ENCODE results near the gene MLLT10. TPM values are rescaled to one million over a fixed set of nuclear protein-coding genes. Genes with fewer than 3 reads are reported as not detected.

Gene MLLT10
- total RNA-seq, 4 donors from 2014 or later: 23.5 to 39.7 (median 30.2) TPM

DNA sequence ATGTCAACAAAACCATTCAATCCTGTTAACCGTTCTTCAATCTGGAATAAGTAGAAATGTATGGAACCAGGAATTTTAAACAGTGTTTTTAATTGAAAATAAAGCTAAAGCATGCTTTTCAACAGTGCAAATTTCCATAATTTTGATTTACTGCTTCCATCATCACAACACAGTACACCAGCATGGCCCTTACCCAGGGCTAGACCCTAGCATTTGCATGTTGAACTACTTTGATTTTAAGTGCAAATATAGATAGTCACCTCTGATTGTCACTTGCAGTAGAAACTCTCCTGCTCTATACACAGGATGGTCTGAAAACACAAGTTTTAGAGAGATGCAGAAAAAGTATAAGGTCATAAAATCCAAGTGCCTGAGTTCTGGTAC lies 20.6 kb upstream of the MLLT10 start:
- no peak for DNase-seq (ENCODE audit: extremely low spot score)
- no peak overlapping the region for H3K4me3 ChIP-seq
- no peaks in the 10 kb centered on the region for H3K27me3 ChIP-seq
- WGBS: 97% methylated on average over 1 of the region's 1 CpG
- H3K36me3 ChIP-seq: no peaks in the 10 kb centered on the region
- TF ChIP-seq POLR2AphosphoS5 (IDR thresholded peaks at IDR 0.05): no peak
- no peak for TF ChIP-seq POLR2A (IDR thresholded peaks at IDR 0.05; ENCODE audit: low read depth)
- no peak for TF ChIP-seq CTCF (IDR thresholded peaks at IDR 0.05)
- intact Hi-C loops (cut with DNase I): no loop called here
- no peak overlapping the region for H3K27ac ChIP-seq (replicated peaks in 1 of 4)
- no peaks in the 10 kb centered on the region for H3K9me3 ChIP-seq
- H3K4me1 ChIP-seq: peaks cover 14 to 54% (median 52%) of the 10 kb centered on the region in 4 donors

DNA sequence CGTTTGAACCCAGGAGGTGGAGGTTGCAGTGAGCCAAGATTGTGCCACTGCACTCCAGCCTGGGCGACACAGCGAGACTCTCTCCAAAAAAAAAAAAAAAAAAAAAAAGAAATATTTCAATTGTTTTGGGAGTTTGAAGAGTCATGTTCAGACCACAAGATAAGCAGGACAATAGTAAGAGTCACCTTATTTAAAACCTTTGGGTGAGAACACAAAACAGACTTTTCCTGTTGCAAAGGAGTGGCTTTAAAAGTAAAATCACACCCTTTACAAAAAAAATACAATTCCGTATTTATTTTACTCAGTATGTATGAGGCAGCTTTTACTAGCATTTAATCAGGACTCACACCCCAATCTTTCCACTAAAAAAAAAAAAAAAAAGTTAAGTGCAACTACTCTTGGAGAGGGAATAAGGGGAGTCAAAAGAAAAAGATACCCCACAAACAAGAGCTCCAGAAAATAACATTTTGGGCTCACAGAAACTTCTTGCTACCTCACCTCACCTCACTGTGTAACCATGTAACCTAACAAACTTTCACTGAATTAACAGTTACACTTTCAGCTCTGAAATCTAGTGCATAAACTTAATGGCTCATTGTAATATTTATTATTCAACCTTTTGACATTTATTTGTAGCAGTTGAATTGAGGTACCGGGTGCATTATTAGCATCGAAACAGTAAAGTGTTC lies 19.8 kb upstream of the MLLT10 start:
- TF ChIP-seq EP300 (IDR thresholded peaks at IDR 0.05) (no peak), CTCF (IDR thresholded peaks at IDR 0.05) (no peak), POLR2A (IDR thresholded peaks at IDR 0.05; ENCODE audit: low read depth) (no peak), POLR2AphosphoS5 (IDR thresholded peaks at IDR 0.05) (no peak)
- peaks cover 14 to 62% (median 60%) of the 10 kb centered on the region in 4 donors for H3K4me1 ChIP-seq
- peak overlapping the region; percentile 17 to 71 (median 62) for H3K4me3 ChIP-seq
- H3K27me3 ChIP-seq: no peaks in the 10 kb centered on the region
- H3K36me3 ChIP-seq: no peaks in the 10 kb centered on the region
- H3K27ac ChIP-seq (replicated peaks in 1 of 4): peak overlapping the region in 3 of 4 donors; percentile 83 to 88 (median 84)
- DNase-seq (ENCODE audit: extremely low spot score): no peak
- intact Hi-C loops (cut with DNase I): no loop called here
- 61% methylated on average over 6 of the region's 6 CpGs for WGBS
- H3K9me3 ChIP-seq: no peaks in the 10 kb centered on the region

GRCh38 chr10:21514818-21515351 lies 19.1 kb upstream of the MLLT10 start:
- Histone ChIP-seq H3K4me1 (peaks cover 14 to 64% (median 64%) of the 10 kb centered on the region in 4 donors), H3K4me3 (peak overlapping the region; percentile 17 to 71 (median 62)), H3K9me3 (no peaks in the 10 kb centered on the region), H3K36me3 (no peaks in the 10 kb centered on the region), H3K27me3 (no peaks in the 10 kb centered on the region), H3K27ac (replicated peaks in 1 of 4) (peak overlapping the region; percentile 54 to 88 (median 84))
- intact Hi-C loops (cut with DNase I): no loop called here
- TF ChIP-seq POLR2AphosphoS5 (IDR thresholded peaks at IDR 0.05) (no peak), CTCF (IDR thresholded peaks at IDR 0.05) (no peak), POLR2A (IDR thresholded peaks at IDR 0.05; ENCODE audit: low read depth) (no peak), EP300 (IDR thresholded peaks at IDR 0.05) (no peak)
- no peak for DNase-seq (ENCODE audit: extremely low spot score)
- WGBS: 50% methylated on average over 10 of the region's 10 CpGs

DNA sequence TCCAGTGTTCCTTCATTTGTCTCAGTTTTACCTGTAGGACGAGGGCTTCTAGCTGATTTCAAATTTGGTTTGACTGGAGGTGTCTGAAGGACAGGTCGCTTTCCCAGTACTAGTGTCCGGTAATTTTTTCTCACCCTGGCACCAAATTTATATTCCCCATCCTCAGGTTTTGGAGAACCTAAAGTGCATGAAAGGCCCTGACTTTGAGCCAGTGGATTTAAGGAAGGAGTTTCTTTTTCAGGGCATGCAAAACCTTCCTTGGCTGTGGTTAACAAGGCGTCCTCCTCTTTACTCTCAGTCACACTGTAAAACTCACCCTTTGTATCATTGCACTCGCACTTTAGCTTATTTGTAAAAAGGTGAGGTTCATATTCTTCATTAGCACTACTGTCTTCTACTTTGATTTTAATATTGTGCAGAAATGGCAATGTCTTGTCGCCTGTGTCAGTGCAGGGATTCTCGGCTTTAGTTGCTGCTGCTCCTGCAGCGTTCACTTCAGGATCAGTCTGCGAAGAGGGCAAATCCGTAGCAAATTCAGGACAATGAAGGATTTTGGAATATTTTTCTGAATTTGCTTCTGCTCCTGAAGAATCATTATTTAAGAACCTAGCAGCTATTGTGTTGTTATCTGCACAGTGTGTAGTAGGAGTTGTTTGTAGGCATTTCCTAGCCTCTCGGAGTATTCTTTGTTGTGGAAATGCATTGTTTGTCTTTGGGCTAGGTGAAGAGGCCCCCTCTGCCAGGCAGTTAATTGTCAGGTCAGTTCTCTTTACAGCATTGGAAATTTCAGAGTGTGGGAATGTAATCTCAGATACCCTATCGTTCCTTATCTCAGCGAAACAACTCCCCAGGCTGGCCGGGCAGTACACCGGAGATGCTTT lies 18.4 kb upstream of the MLLT10 start:
- no peaks in the 10 kb centered on the region for H3K27me3 ChIP-seq
- no peak for DNase-seq (ENCODE audit: extremely low spot score)
- peaks cover 14 to 62% (median 61%) of the 10 kb centered on the region in 4 donors for H3K4me1 ChIP-seq
- TF ChIP-seq POLR2A (IDR thresholded peaks at IDR 0.05; ENCODE audit: low read depth) (no peak), POLR2AphosphoS5 (IDR thresholded peaks at IDR 0.05) (no peak), CTCF (IDR thresholded peaks at IDR 0.05) (no peak)
- H3K4me3 ChIP-seq: peak overlapping the region; percentile 57 to 71 (median 69)
- intact Hi-C loops (cut with DNase I): no loop called here
- no peaks in the 10 kb centered on the region for H3K9me3 ChIP-seq
- 37% methylated on average over 15 of the region's 15 CpGs for WGBS
- peak overlapping the region; percentile 79 to 88 (median 84) for H3K27ac ChIP-seq (replicated peaks in 1 of 4)
- no peaks in the 10 kb centered on the region for H3K36me3 ChIP-seq

All from esophagus muscularis mucosa (tissue), 4 donors.